H9 (cell line): ENCODE data around the gene IBA57. TPM values are rescaled to one million over a fixed set of nuclear protein-coding genes. Genes with fewer than 3 reads are reported as not detected.

Experiments
- DNase-seq: peaks from one replicate; pipeline ENCODE4 v3.0.0-alpha.2; 2017
- H2AFZ ChIP-seq: one replicate; pipeline ENCODE4 v1.6.1; 2013; ENCODE audit warnings: mild to moderate bottlenecking, low read length, control low read depth, moderate library complexity
- H2AK5ac ChIP-seq: 2 replicates; pipeline ENCODE4 v1.6.1; 2013; ENCODE audit warnings: low read length, control low read depth, mixed read lengths; ENCODE audit not compliant: insufficient read length
- H2BK120ac ChIP-seq: one replicate; pipeline ENCODE4 v1.6.1; 2013; ENCODE audit warnings: low read depth, mild to moderate bottlenecking, low read length, control low read depth, inconsistent platforms; ENCODE audit not compliant: poor library complexity, severe bottlenecking
- H2BK12ac ChIP-seq: 2 replicates; pipeline ENCODE4 v1.6.1; 2013; ENCODE audit warnings: low read length, control low read depth, mixed read lengths, low read depth; ENCODE audit not compliant: insufficient read length
- H2BK15ac ChIP-seq: 2 replicates; pipeline ENCODE4 v1.6.1; 2013; ENCODE audit warnings: low read depth, low read length, control low read depth
- H2BK20ac ChIP-seq: one replicate; pipeline ENCODE4 v1.6.1; 2013; ENCODE audit warnings: low read depth, mild to moderate bottlenecking, low read length, control low read depth, inconsistent platforms; ENCODE audit not compliant: poor library complexity, severe bottlenecking
- H2BK5ac ChIP-seq: 2 replicates; pipeline ENCODE4 v1.6.1; 2013; ENCODE audit warnings: low read length, control low read depth, mixed read lengths; ENCODE audit not compliant: insufficient read length
- H3K14ac ChIP-seq: 2 replicates; pipeline ENCODE4 v1.6.1; 2013; ENCODE audit warnings: low read length, control low read depth; ENCODE audit not compliant: insufficient read depth
- H3K18ac ChIP-seq: 2 replicates; pipeline ENCODE4 v1.6.1; 2013; ENCODE audit warnings: low read depth, mild to moderate bottlenecking, mixed read lengths, low read length, control low read depth; ENCODE audit not compliant: insufficient read length
- H3K23ac ChIP-seq: 2 replicates; pipeline ENCODE4 v1.6.1; 2013; ENCODE audit warnings: low read length, control low read depth, mixed read lengths, low read depth; ENCODE audit not compliant: insufficient read length
- H3K23me2 ChIP-seq: 2 replicates; pipeline ENCODE4 v1.6.1; 2013; ENCODE audit warnings: low read depth, mild to moderate bottlenecking, mixed read lengths, low read length, control low read depth; ENCODE audit not compliant: insufficient read length, poor library complexity, severe bottlenecking
- H3K27ac ChIP-seq: 2 replicates; pipeline ENCODE4 v1.5.1; 2013; ENCODE audit warnings: low read length, control low read depth, mixed read lengths, low read depth; ENCODE audit not compliant: insufficient read length
- H3K27me3 ChIP-seq: 2 replicates; pipeline ENCODE4 v1.6.1; 2013; ENCODE audit warnings: low read length, control low read depth, inconsistent platforms; ENCODE audit not compliant: insufficient read depth
- H3K4ac ChIP-seq: 2 replicates; pipeline ENCODE4 v1.6.1; 2013; ENCODE audit warnings: low read depth, mild to moderate bottlenecking, control low read depth, inconsistent platforms, low read length, moderate library complexity
- H3K4me1 ChIP-seq: 2 replicates; pipeline ENCODE4 v1.6.1; 2013; ENCODE audit warnings: low read length, control low read depth, inconsistent platforms; ENCODE audit not compliant: insufficient read depth
- H3K4me2 ChIP-seq: 2 replicates; pipeline ENCODE4 v1.6.1; 2013; ENCODE audit warnings: low read length, control low read depth, mixed read lengths; ENCODE audit not compliant: insufficient read length, insufficient read depth
- H3K56ac ChIP-seq: 2 replicates; pipeline ENCODE4 v1.6.1; 2013; ENCODE audit warnings: low read depth, mild to moderate bottlenecking, mixed read lengths, low read length, control low read depth; ENCODE audit not compliant: insufficient read length
- H3K79me1 ChIP-seq: 2 replicates; pipeline ENCODE4 v1.6.1; 2013; ENCODE audit warnings: low read depth, mild to moderate bottlenecking, moderate library complexity, low read length, control low read depth, inconsistent platforms; ENCODE audit not compliant: insufficient read depth, poor library complexity, severe bottlenecking
- H3K79me2 ChIP-seq: 2 replicates; pipeline ENCODE4 v1.6.1; 2013; ENCODE audit warnings: low read length, control low read depth, inconsistent platforms; ENCODE audit not compliant: insufficient read depth
- H3K9ac ChIP-seq: 2 replicates; pipeline ENCODE4 v1.6.1; 2013; ENCODE audit warnings: low read length, control low read depth, mixed read lengths; ENCODE audit not compliant: insufficient read length; ENCODE audit errors: extremely low read depth
- H3K9me3 ChIP-seq: one replicate; pipeline ENCODE4 v1.6.1; 2013; ENCODE audit warnings: low read depth, low read length, inconsistent platforms; ENCODE audit not compliant: control insufficient read depth
- H3T11ph ChIP-seq: one replicate; pipeline ENCODE4 v1.6.1; 2013; ENCODE audit warnings: mild to moderate bottlenecking, low read length, control low read depth, inconsistent platforms
- H4K20me1 ChIP-seq: one replicate; pipeline ENCODE4 v1.6.1; 2013; ENCODE audit not compliant: control insufficient read depth, insufficient read length, insufficient read depth
- H4K5ac ChIP-seq: 2 replicates; pipeline ENCODE4 v1.6.1; 2013; ENCODE audit warnings: low read depth, mild to moderate bottlenecking, mixed read lengths, low read length, control low read depth; ENCODE audit not compliant: insufficient read length
- H4K8ac ChIP-seq: replicated peaks from 2 replicates; pipeline ENCODE4 v1.6.1; 2013; ENCODE audit warnings: low read length, control low read depth, mixed read lengths, low read depth; ENCODE audit not compliant: insufficient read length
- H4K91ac ChIP-seq: 2 replicates; pipeline ENCODE4 v1.6.1; 2013; ENCODE audit warnings: low read depth, mild to moderate bottlenecking, moderate library complexity, mixed read lengths, low read length, control low read depth; ENCODE audit not compliant: insufficient read length
- H3K27ac Mint-ChIP-seq, 3 experiments: 2 replicates in 2 of 3; 3 replicates in 1 of 3; pipeline ENCODE4 v1.8.0; 2020 to 2021; ENCODE audit warnings: mixed read lengths in 3 of 3, mild to moderate bottlenecking in 1 of 3, moderate library complexity in 1 of 3
- H3K27me3 Mint-ChIP-seq: 2 replicates; pipeline ENCODE4 v1.8.0; 2021; ENCODE audit warnings: low read depth, mild to moderate bottlenecking, moderate library complexity, mixed read lengths
- H3K36me3 Mint-ChIP-seq, 3 experiments: 2 replicates in 2 of 3; 3 replicates in 1 of 3; pipeline ENCODE4 v1.8.0; 2020 to 2021; ENCODE audit warnings: low read depth in 3 of 3, mixed read lengths in 3 of 3; ENCODE audit not compliant: insufficient read depth in 1 of 3
- H3K4me1 Mint-ChIP-seq, 2 experiments: 2 replicates each; pipeline ENCODE4 v1.8.0; 2020; ENCODE audit warnings: mixed read lengths in 2 of 2
- H3K4me3 Mint-ChIP-seq, 2 experiments: 2 replicates in 1 of 2; 3 replicates in 1 of 2; pipeline ENCODE4 v1.8.0; 2020 to 2021; ENCODE audit warnings: mild to moderate bottlenecking in 2 of 2, mixed read lengths in 2 of 2, moderate library complexity in 1 of 2
- H3K9me3 Mint-ChIP-seq, 2 experiments: 2 replicates in 1 of 2; 3 replicates in 1 of 2; pipeline ENCODE4 v1.8.0; 2020; ENCODE audit warnings: mild to moderate bottlenecking in 2 of 2, mixed read lengths in 2 of 2, moderate library complexity in 1 of 2
- WGBS: extraction: QIAGEN DNeasy Blood & Tissue Kit; methylation state at CpG from one replicate; pipeline ENCODE4 v1.1.7; 2013; ENCODE audit warnings: missing lambda C conversion rate, low lambda C conversion rate, mixed read lengths; ENCODE audit not compliant: insufficient read length; ENCODE audit errors: extremely low coverage; 5-methylcytosine and 5-hydroxymethylcytosine counted together
- total RNA-seq: library from RNA; stranded (reverse); gene quantifications from 2 replicates; pipeline ENCODE4 v1.2.1, GENCODE V29; 2021
- TF ChIP-seq, protein P1 (sequence below): fragments of 200-600 bp; sonication (generic); conservative IDR thresholded peaks from 3 replicates; pipeline ENCODE4 v1.8.0; 2021; ENCODE audit warnings: antibody characterized with exemption, mild to moderate bottlenecking

Gene IBA57
- total RNA-seq, 1 experiment from 2014 or later, result 12.6 TPM

DNA sequence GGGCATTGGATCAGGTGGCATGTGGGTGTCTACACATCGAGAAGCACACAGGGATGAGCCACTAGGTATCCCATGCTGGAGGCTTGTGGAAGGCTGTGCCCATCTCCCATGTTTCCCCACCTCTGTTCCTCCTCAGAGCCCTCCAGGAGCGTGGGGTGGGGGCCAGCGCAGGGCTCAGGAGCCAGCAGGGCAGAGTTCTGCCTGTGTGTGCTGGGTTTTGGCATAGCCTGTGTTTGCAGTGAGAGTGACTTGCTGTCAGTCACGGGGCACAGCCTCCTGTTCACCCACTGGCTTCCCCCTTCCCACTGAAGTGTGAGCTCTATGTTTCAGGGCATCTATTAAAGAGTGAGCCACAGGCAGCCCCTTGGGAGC lies 10.4 kb downstream of the IBA57 start:
- Mint-ChIP-seq H3K27ac (no peak overlapping the region), H3K4me3 (no peak overlapping the region), H3K9me3 (no peaks in the 10 kb centered on the region), H3K4me1 (no peaks in the 10 kb centered on the region), H3K36me3 (no peaks in the 10 kb centered on the region; a peak in 1 of 7 replicates), H3K27me3 (no peaks in the 10 kb centered on the region; the same call in none of the 2 replicates)
- H4K91ac ChIP-seq, result no peak overlapping the region
- H2BK15ac ChIP-seq, result no peak overlapping the region
- H2AFZ ChIP-seq, result no peak overlapping the region
- no peak overlapping the region for H2AK5ac ChIP-seq
- no peak overlapping the region for H2BK12ac ChIP-seq
- no peak overlapping the region for H3T11ph ChIP-seq
- H3K4ac ChIP-seq, result no peak overlapping the region
- no peak overlapping the region for H2BK5ac ChIP-seq
- H3K27me3 ChIP-seq, result no peaks in the 10 kb centered on the region
- H4K5ac ChIP-seq, result no peak overlapping the region
- H3K14ac ChIP-seq, result no peak overlapping the region; the same call in 1 of the 2 replicates
- no peaks in the 10 kb centered on the region for H3K9me3 ChIP-seq
- no peak overlapping the region for H3K18ac ChIP-seq
- WGBS, result no CpG with 5 or more reads among the region's 4 CpGs
- no peaks in the 10 kb centered on the region for H3K79me1 ChIP-seq
- no peaks in the 10 kb centered on the region for H4K20me1 ChIP-seq
- H3K27ac ChIP-seq, result no peak overlapping the region
- TF ChIP-seq, protein P1, sequence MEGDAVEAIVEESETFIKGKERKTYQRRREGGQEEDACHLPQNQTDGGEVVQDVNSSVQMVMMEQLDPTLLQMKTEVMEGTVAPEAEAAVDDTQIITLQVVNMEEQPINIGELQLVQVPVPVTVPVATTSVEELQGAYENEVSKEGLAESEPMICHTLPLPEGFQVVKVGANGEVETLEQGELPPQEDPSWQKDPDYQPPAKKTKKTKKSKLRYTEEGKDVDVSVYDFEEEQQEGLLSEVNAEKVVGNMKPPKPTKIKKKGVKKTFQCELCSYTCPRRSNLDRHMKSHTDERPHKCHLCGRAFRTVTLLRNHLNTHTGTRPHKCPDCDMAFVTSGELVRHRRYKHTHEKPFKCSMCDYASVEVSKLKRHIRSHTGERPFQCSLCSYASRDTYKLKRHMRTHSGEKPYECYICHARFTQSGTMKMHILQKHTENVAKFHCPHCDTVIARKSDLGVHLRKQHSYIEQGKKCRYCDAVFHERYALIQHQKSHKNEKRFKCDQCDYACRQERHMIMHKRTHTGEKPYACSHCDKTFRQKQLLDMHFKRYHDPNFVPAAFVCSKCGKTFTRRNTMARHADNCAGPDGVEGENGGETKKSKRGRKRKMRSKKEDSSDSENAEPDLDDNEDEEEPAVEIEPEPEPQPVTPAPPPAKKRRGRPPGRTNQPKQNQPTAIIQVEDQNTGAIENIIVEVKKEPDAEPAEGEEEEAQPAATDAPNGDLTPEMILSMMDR, result no peak
- no peak overlapping the region for H3K56ac ChIP-seq
- no peak for DNase-seq
- H4K8ac ChIP-seq, result no peak overlapping the region
- no peak overlapping the region for H2BK120ac ChIP-seq
- H3K79me2 ChIP-seq, result 0 out of 2 replicates have a peak, but pooled peaks cover 1% of the 10 kb centered on the region
- H3K4me2 ChIP-seq, result no peak overlapping the region
- no peaks in the 10 kb centered on the region for H3K23me2 ChIP-seq
- no peak overlapping the region for H2BK20ac ChIP-seq
- no peaks in the 10 kb centered on the region for H3K4me1 ChIP-seq
- no peak overlapping the region for H3K9ac ChIP-seq
- H3K23ac ChIP-seq, result no peak overlapping the region
